ENCODE data around the gene IL4R. TPM values are rescaled to one million over a fixed set of nuclear protein-coding genes. Genes with fewer than 3 reads are reported as not detected.
A peak's percentile ranks its signal among the peaks of the same experiment; 100 is the strongest.

The IL4R gene
- total RNA-seq, 4 donors from 2014 or later, result 22.3 to 35.0 (median 25.1) TPM

GRCh38 chr16:27374221-27374803 lies 60.5 kb downstream of the IL4R start:
- 79% methylated on average over 8 of the region's 8 CpGs for WGBS, 2 donors
- H3K4me3 ChIP-seq (ENCODE audit: low read depth, poor library complexity, severe bottlenecking), result no peak overlapping the region
- peak in 1 of 2 donors; percentile 70 for DNase-seq (ENCODE audit: low spot score in 2 of 2)
- intact Hi-C loops (cut with DNase I; ENCODE audit: low total_unique reads), result loop anchor here (5.0 kb wide), 1 partner anchor 137 kb away; no protein-coding TSS in a partner anchor
- TF ChIP-seq CTCF (IDR thresholded peaks at IDR 0.05) (no peak), POLR2A (IDR thresholded peaks at IDR 0.05) (no peak)

GRCh38 chr16:27374804-27375425 lies 61.1 kb downstream of the IL4R start:
- H3K4me3 ChIP-seq (ENCODE audit: low read depth, poor library complexity, severe bottlenecking), result no peak overlapping the region
- peak; percentile 40 to 91 for DNase-seq (ENCODE audit: low spot score in 2 of 2)
- no peak for TF ChIP-seq POLR2A (IDR thresholded peaks at IDR 0.05)
- no peak for TF ChIP-seq CTCF (IDR thresholded peaks at IDR 0.05)
- 18 to 22% methylated on average over 9 of the region's 9 CpGs for WGBS, 2 donors
- intact Hi-C loops (cut with DNase I; ENCODE audit: low total_unique reads), result loop anchor here (5.0 kb wide), 1 partner anchor 138 kb away; no protein-coding TSS in a partner anchor

GRCh38 chr16:27377666-27378485 lies 64.1 kb downstream of the IL4R start:
- peak in 1 of 2 donors; percentile 66 for DNase-seq (ENCODE audit: low spot score in 2 of 2)
- intact Hi-C loops (cut with DNase I; ENCODE audit: low total_unique reads), result no loop called here
- WGBS, 2 donors, result 59 to 83% methylated on average over 4 of the region's 4 CpGs
- H3K4me3 ChIP-seq (ENCODE audit: low read depth, poor library complexity, severe bottlenecking), result no peak overlapping the region
- no peak for TF ChIP-seq CTCF (IDR thresholded peaks at IDR 0.05)
- no peak for TF ChIP-seq POLR2A (IDR thresholded peaks at IDR 0.05)

GRCh38 chr16:27378871-27379481 lies 65.2 kb downstream of the IL4R start:
- WGBS, 2 donors, result 64 to 76% methylated on average over 11 of the region's 11 CpGs
- TF ChIP-seq CTCF (IDR thresholded peaks at IDR 0.05) (no peak), POLR2A (IDR thresholded peaks at IDR 0.05) (no peak)
- no peak overlapping the region for H3K4me3 ChIP-seq (ENCODE audit: low read depth, poor library complexity, severe bottlenecking)
- peak in 1 of 2 donors; percentile 68 for DNase-seq (ENCODE audit: low spot score in 2 of 2)
- intact Hi-C loops (cut with DNase I; ENCODE audit: low total_unique reads), result no loop called here

GRCh38 chr16:27379919-27380318 lies 66.1 kb downstream of the IL4R start:
- no peak overlapping the region for H3K4me3 ChIP-seq (ENCODE audit: low read depth, poor library complexity, severe bottlenecking)
- peak in 1 of 2 donors; percentile 23 for DNase-seq (ENCODE audit: low spot score in 2 of 2)
- intact Hi-C loops (cut with DNase I; ENCODE audit: low total_unique reads), result no loop called here
- TF ChIP-seq CTCF (IDR thresholded peaks at IDR 0.05) (no peak), POLR2A (IDR thresholded peaks at IDR 0.05) (no peak)
- 91 to 96% methylated on average over 9 of the region's 9 CpGs for WGBS, 2 donors
